Fibroblast of skin of right quadriceps (primary cell): ENCODE measurements around the gene PLCG2.
A peak's percentile ranks its signal among the peaks of the same experiment; 100 is the strongest.
"Not testable (repeated sequence)": the region's sequence is repeated elsewhere in the genome, so short reads cannot be mapped to it uniquely, and the experiment has no call there.

Experiments
- DNase-seq: peaks from one replicate; pipeline ENCODE4 v3.0.0-alpha.2; 2013

The PLCG2 gene

DNA sequence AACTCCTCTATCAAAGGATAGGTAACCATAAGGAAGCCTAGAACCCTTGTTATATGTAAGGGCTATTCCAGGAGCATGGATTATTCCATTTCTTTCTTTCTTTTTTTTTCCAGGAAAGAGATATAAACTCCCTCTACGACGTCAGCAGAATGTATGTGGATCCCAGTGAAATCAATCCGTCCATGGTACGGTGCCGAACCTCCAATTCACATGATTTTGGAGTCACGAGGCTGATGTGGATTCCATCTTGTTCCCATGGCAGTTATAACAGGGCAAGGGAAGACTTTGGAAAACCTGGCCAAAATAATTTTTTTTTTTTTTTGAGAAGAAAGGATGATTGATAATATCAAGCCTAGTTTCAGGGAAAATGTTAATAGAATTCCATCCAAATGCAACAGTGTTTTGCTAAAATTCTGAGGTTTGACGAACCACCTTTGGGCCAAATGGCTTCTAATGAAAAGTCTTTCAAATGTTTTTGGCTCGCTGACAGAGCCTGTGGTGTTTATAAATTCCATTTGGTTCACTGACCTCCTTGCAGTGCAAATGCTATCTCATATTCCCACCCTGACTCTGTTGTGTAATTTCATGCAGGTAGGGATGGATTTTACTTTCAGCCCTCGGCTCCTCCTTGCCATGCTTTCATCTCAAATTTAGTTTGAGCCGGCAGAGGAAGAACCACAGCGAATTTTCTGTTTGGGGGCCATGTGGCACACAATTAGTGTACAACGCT is 142.2 kb downstream of the PLCG2 start:
- DNase-seq: no peak

DNA sequence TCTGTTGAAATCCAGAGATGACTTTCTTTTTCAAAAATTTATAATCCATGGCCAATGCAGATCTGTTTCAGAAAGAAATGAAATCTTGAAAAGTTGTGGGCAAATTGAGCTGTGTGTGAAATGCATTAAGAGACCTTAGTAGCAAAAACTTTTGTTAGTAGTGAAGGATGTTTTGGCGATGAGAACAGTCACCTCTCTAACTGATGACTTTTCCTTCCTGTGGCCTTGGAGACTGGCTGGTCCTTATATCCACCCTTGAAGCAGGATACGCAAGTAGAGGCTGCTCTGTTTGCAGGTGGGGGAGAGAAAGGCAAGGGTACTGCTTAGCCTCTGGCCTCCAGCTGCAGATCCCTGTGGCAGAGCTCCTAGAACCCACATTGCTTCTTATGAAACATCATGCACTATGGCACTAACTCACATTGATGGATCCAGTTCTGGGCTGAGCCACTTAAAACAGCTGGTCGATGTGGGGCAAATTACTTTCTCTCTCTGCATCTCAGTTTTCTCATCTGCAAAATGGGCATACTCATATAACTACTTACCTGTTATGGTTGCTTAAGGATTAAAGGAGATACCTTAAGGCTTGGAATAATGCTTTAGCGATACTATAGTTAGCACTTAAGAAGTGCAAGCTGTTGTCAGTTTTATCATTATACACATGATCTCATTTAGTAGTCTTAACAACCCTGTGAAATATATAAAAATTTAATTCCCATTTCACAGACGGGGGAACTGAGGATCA is 142.9 kb downstream of the PLCG2 start:
- DNase-seq: no peak

DNA sequence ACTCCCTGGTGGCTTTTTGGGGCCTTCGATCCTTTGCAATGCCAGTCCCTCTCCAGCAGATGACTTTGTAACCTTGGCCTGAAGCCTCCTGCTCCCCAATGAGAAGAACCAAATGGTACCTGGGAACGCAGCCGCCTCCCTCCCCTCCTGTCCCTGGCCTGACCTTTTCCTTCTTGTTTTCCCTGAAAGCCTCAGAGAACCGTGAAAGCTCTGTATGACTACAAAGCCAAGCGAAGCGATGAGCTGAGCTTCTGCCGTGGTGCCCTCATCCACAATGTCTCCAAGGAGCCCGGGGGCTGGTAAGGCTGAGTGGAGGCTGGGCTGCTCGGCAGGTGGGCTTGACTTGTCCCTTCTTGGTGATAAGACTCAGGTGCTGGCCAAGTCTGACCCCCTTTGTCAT is 144.2 kb downstream of the PLCG2 start:
- no peak for DNase-seq

DNA sequence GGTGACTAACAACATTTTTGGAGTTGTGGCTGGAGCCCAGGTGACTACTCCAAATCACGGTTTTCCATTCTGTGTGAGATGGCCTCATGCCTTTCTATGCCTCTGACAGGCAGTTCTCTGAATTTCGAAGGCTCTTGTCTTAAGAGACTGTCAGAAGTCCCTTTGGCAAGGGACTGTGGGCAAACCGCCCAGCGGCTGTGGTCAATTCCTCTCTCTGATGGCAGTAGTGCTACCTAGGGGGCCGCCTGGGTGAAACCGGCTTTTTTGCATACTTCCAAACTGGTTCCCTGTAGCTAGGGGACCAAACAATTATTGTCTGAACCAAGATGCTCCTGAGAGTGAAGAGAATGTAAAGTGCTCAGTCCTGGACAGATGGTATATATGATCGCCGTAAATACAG is 145.9 kb downstream of the PLCG2 start:
- DNase-seq: no peak

DNA sequence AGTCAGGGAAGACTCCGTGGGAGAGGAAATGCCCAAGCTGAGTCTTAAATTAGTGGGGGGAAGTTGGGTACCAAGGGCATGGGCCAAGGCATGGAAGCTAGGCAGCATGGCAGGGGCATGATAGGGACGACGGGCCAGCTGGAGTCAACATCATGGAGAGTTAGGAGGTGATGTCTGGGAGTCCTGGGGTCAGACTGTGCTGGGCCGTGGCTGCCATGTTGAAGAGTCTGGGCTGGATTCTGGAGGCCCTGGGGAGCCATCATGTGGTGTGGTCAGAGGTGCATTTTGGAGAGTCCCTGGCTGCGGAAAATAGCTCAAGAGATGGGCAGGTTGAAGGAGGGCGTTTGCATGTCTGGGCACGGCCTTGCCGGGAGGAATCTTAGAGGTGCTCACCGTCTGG is 146.9 kb downstream of the PLCG2 start:
- no peak for DNase-seq

DNA sequence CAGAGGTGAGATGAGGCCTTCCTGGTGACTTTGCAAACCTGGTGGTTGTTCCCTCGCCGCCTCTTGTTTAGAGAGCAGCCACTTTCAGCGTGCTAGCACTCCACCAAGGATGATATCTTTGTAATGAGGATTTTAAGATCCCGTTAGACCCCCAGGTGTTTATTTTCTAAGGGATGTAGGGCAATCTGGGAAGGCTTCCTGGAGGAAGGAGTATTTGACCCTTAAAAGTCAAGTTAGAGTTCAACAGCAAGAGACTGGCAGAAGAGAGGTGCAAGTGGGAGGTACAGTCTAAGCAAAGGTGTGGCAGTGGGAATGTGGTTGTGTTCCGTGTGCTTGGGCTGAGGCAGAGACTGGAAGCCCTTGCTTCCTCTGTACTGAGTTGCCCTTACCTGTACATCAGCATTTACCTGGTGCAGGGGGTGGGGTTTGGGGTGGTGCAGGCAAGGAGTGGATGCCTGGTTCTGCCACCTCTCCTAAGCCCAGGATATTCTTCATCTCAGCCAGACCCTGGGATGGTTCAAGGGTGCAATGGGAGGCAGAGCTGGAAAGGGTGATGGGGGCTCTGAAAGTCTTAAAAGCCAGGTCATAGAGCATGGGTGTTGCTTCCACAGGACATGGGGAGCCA is 148.6 kb downstream of the PLCG2 start:
- DNase-seq: no peak

DNA sequence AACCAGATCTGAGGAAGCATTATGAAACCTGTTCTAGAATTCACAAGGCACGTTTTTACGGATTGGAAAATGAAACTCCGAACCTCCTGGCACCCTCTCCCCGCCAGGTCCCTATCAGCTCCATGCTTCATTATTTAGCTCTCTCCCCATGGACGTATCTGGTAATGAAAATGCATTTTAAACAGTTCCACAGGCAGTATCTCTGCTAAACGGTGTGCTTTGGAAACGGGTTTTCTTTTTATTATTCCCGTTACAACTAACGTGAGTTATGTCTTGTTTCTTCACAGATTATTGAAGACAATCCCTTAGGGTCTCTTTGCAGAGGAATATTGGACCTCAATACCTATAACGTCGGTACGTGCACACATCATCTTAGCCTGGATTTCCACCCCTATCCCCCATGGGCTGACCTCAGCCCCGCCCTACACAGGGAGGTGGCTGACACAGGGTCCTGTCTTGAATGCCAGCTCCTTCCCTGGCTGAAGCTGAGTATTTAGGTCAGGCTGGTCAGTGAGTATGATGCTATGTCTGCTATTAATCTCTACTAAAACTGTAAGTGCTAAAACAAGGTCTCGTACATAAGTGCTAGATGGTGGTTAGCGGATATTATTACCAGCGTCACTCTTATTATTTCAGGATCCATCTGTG is 149.3 kb downstream of the PLCG2 start:
- no peak for DNase-seq

DNA sequence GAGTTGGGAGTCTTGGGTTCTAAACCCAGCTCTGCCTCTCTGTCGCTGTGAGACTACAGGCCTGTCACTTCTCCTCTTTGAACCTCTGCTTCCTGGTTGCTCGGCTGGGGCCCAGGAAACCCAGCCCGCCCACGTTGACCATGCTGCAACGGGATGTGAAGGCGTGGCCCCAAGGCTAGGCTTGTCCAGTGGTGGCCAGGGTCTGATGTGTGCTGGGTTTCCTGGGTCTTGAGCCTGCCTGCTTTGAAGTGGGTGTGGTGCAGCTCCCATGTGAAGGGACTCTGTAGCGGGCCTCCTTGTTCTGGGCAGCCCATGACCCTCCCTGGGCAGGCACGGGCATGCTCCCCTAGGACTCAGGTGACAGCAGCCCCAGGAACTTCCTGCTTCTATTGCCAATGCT is 149.9 kb downstream of the PLCG2 start:
- no peak for DNase-seq

DNA sequence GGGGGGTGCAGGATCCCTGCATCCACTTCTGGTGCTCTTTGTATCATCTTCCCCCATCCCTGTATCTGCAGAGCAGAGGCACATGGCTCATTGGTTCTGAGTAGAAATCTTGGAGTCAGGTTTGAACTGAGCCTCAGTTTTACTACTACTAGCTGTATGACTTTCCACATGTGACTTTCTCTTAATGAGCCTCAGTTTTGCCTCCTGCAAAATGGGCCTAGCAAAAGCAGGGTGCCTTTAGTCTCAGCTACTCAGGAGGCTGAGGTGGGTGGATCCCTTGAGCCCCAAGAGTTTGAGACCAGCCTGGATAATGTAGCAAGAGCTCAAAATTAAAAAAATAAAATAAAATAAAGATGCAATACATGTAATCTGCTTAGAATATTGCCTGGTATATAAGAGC is 150.8 kb downstream of the PLCG2 start:
- DNase-seq: no peak

DNA sequence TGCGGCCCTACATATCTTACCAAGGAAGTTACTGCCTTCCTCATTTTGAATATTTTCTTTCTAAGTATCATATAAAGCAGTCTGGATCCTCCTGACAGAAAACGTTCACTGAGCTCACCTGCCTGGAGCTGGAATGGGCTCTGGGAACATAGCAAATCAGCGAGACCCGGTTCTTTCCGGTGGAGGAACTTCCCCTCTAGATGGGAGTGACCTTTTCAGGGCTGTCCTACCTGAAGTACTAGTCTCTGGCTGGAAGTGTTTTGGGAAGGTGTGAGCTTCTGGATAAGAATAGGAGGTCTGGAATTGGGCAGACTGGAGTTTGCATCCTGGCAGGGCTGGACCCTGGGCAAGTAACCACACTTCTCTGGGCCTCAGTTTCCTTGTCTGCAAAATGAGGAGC is 152.8 kb downstream of the PLCG2 start:
- no peak for DNase-seq

DNA sequence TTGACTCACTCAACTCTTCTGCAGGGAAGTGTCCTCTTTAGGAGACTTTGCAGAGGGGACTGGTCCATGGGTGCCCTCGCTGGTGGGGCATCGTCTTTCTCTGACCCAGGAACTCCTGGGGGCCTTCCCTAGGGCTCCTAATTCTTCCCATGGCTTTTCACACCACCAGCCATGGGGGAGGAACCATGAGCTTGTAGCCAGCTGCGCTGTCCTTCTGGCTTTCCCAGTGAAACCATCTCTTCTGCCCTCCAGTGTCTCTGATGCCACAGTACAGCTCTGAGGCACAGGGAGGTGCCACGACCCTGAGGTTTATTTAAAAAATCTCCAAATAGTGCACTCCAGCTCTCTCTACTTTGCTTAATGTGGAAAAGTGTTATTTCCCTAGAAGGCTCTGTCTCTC is 153.6 kb downstream of the PLCG2 start:
- no peak for DNase-seq

DNA sequence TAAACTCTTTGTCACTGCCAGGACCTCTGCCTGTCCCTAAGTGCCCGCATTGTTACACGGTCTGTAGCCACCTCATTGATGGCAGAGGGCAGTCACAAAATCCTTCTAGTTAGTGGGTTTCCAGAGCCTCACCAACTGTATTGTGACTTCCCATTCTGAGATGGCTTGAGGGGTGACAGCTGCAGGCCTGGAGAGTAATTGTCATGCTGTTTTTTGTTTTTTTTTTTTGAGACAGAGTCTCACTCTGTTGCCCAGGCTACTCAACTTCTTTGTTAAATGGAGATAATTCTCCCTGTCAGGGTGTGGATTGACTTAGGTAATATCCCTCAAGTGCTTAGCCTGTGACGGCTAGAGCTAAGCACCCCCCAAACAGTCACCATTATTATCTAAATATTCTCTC is 154.3 kb downstream of the PLCG2 start:
- no peak for DNase-seq

DNA sequence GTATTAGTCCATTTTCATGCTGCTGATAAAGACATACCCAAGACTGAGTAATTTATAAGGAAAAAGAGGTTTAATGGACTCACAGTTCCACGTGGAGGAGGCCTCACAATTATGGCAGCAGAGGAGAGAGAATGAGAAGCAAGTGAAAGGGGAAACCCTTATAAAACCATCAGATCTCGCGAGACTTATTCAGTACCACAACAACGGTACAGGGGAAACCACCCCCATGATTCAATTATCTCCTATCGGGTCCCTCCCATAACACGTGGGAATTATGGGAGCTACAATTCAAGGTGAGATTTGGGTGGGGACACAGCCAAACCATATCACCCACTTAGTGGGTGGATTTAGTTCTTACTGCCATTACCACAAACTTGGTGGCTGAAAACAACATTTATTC is 155.6 kb downstream of the PLCG2 start:
- DNase-seq: not testable (repeated sequence)

DNA sequence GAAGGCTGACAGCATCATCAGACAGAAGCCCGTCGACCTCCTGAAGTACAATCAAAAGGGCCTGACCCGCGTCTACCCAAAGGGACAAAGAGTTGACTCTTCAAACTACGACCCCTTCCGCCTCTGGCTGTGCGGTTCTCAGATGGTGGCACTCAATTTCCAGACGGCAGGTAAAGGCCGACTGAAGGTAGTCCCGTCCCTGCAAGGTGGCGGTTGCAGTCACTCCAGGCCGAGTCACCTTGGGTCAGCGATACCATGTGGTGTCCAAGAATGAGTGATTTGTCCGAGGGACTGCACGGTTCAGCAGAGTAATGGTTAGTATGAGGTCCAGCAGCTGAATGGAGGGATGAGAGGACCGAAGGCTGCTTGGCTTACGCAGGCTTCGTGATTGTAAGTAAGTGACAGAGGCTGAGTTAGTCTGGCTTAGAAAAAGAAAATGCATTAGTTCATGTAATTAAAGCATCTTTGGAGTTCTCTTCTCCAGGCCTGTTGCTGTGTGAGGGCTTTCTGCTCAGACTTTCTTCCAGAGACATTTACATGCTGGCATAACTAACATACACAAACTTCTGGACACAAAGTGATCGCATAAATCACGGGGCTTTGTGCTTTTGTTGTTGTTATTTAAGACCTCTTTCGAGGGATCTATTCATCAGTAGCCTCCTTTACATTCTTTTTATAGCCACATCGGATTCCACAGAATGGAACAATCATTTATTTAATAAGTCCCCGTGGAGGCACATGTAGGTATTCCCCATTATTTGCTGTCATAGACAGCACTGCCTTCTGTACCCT is 157.3 kb downstream of the PLCG2 start:
- DNase-seq: no peak

DNA sequence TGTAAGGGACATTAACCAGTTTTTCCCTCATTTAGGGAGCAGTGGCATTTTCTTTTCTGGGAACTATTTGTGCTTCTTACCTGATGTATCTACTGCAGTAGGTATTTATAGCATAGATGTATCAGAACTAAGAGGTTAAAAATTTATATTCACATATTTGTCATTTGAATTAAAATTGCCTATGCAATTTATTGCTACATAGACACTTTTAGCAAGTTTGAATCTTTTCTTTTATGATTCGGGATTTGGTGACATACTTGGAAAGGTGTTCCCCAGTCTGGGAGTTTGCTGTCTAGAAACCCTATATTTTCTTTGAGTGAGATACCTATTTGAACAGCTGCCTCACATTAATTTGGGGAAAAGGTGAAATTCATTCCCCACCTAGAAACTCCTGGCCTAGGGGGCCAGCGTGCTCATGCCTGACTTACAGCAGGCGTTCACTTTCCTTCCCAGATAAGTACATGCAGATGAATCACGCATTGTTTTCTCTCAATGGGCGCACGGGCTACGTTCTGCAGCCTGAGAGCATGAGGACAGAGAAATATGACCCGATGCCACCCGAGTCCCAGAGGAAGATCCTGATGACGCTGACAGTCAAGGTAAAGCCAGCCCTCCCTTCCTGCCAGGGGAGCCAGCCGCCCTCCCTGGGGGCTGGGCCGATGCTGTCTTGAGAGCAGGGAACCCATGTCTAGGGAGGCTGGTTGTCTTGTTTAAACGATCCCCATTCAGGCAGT is 158.4 kb downstream of the PLCG2 start:
- DNase-seq: peak; percentile 21

DNA sequence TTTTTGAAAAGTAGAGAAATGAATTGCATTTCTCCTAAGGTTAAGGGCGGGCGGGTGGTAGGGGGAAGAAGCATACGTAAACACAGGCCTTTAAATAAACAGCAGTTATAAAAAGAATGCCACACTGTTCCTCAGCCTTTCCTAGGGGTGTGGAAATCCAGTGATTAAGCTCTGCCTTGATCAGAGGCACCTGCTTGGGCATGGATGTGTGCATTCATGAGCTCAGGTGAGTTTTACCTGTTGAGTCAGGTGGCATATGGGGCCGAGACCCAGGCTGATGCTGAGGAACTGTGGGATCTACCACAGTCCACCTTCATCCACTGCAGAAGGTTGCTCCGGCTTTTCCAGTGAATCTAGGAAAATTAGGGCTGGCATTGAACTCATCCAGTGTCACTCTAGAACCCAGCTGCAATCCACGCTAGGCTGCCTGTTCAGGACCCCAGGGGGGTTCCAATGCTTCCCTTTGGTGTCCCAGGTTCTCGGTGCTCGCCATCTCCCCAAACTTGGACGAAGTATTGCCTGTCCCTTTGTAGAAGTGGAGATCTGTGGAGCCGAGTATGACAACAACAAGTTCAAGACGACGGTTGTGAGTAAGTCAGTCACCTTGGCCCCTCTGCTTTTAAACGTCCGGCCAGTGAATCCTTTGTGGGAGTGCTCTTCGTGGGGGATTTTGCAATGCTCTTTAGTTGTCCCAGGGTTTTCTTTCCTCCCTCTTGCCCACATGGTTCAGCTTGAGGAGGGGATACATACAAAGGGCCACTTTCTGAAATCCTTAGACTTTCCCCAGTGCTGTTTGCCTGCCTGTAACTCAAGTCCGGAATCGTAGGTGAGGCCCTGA is 159.5 kb downstream of the PLCG2 start:
- DNase-seq: no peak

DNA sequence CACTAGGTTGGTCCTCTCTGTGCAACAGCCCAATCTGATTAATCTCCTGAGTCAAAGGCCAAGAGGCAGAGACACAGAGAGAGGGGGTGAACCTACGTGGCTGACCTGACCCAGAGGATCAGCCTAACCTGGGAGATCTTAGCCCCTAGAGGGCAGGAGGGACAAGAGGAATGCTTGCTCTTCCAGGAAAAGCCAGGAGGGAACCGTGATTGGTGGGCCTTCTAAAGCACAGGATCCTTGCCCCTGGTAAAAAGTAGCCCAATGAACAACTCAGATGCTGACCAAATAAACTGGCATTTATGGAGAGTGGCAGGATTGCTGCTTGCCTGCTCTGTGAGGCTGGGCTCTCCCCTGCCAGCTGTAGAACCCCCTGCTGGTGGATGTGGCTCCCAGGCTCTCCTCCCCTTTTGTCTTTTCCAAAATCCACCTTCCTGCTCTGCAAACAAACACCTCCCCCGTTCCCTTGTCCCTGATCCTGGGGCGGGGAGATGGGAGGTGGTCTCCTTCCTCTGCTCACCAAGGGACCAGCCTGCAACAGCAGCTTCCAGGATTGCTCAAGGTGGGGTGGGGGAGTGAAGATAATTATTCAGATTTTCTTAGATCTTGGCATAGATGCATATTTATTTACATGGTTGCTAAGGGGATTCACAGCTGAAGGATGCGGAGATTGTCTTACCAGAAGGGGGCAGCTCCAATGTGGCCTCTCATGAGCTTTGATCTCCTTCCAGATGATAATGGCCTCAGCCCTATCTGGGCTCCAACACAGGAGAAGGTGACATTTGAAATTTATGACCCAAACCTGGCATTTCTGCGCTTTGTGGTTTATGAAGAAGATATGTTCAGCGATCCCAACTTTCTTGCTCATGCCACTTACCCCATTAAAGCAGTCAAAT is 160.3 kb downstream of the PLCG2 start:
- no peak for DNase-seq

DNA sequence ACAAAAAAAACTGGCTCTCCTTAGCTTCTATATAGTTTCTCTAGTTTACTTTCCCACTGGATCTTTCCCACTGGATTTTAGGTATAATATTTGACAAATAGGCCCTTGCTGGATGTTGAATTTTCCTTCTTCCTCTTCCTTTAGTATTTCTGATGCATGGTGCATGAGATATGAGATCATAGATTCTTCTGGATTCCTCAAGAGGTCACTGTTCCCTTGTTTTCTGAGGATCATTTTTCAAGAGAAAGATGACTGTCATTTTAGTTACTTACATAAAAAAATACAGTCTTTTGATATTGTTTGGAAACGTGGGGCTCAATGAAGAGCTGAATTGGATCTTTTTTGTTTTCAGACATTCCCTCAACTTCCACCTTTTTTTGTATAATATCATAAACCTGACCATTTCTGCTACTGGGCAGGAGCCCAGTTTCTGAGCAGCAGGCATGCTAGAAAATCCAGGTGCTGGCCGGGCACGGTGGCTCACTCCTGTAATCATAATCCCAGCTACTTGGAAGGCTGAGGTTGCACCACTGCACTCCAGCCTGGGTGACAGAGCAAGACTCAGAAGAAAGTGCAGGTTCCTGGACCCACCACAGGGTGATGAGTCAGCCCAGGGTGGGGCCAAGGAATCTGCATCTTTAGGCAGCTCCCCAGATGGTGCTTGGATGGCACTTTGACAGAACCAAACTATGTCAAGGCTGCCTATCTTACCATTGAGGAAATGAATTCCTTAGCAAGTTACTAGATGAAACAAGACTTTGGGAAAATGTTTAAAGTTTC is 161.9 kb downstream of the PLCG2 start:
- peak; percentile 56 for DNase-seq

DNA sequence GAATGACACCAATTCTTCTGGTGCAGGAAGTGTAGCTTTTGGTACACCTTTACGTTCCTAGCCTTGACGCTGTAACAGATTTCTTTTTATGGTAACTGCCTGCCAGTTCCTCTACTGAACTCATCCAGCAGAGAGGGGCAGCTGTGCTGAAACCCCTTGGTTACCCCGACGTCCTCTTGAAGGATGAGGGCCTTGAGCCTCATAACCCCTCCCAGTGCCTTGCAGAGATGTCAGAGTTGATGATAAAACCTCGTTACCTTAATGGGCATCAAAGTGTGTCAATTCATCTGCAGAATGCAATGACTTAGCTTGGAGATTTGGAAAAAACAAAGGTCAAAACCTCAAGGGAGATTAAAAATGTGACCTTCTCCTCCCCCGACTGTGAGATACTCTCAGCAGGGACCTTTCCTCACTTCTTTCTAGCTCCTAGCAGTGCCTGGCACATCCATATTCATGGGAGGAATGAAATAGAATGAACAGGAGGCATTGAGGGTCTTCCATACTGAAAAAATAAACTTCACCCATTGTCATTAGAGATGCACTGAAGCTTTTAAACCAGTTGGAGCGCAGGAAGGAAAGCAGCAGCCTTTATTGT is 163.0 kb downstream of the PLCG2 start:
- no peak for DNase-seq
